GM13976 (cell line): ENCODE data around the gene TENM4.
"Not testable (repeated sequence)": the region's sequence is repeated elsewhere in the genome, so short reads cannot be mapped to it uniquely, and the experiment has no call there.

Experiments used
- DNase-seq: peaks from one replicate; pipeline ENCODE4 v3.0.0; 2012; ENCODE audit warnings: low spot score
- CTCF ChIP-seq: IDR thresholded peaks from 2 replicates; pipeline ENCODE4 v1.5.1; 2012; ENCODE audit warnings: borderline replicate concordance, mild to moderate bottlenecking; ENCODE audit not compliant: insufficient read depth; ENCODE audit errors: extremely low read depth, missing control alignments, control extremely low read depth
- in situ Hi-C: fragments of 300-500 bp; cut with MboI; formaldehyde crosslinking; loops from one replicate; pipeline ENCODE4 v1.12.0; 2022; ENCODE audit warnings: low sequenced_read_pairs, mixed read lengths, inconsistent platforms; ENCODE audit not compliant: unreplicated experiment

Gene TENM4

GRCh38 chr11:78986305-78986704 is 454.5 kb downstream of the TENM4 start:
- TF ChIP-seq CTCF = no peak
- in situ Hi-C loops = no loop called here
- DNase-seq = no peak

GRCh38 chr11:78985663-78986062 is 455.2 kb downstream of the TENM4 start:
- in situ Hi-C loops = no loop called here
- no peak for TF ChIP-seq CTCF
- no peak for DNase-seq

- no peak for DNase-seq
- in situ Hi-C loops = no loop called here
- no peak for TF ChIP-seq CTCF
These were observed 458.4 kb downstream of the TENM4 start for GRCh38 chr11:78982473-78982872.

GRCh38 chr11:78981153-78981552 is 459.7 kb downstream of the TENM4 start:
- no peak for TF ChIP-seq CTCF
- in situ Hi-C loops = no loop called here
- DNase-seq = no peak

- no peak for TF ChIP-seq CTCF
- in situ Hi-C loops = no loop called here
- no peak for DNase-seq
These were observed 462.0 kb downstream of the TENM4 start for GRCh38 chr11:78978831-78979230.

- in situ Hi-C loops, DNase-seq: not testable (repeated sequence)
These were observed 463.0 kb downstream of the TENM4 start for GRCh38 chr11:78977848-78978247.

GRCh38 chr11:78977009-78977408 is 463.8 kb downstream of the TENM4 start:
- no peak for DNase-seq
- TF ChIP-seq CTCF = no peak
- in situ Hi-C loops = no loop called here
